Peyer's patch (tissue), 4 donors: ENCODE data around the gene PRKD1.

ENCODE experiments used
- CTCF ChIP-seq, 6 experiments: fragments of 450-650 bp in 4 of 6; fragments of 200-600 bp in 2 of 6; sonication (generic) in 1 of 6; IDR thresholded peaks; one replicate each; pipeline ENCODE4 v1.5.1; 2017 to 2019; ENCODE audit warnings: antibody characterized with exemption in 6 of 6, mild to moderate bottlenecking in 3 of 6, moderate library complexity in 1 of 6
- POLR2A ChIP-seq, 2 donors: fragments of 450-650 bp; IDR thresholded peaks; one replicate each; pipeline ENCODE4 v1.5.1; 2017; ENCODE audit warnings: antibody characterized with exemption in 2 of 2, mild to moderate bottlenecking in 2 of 2, moderate library complexity in 2 of 2

DNA sequence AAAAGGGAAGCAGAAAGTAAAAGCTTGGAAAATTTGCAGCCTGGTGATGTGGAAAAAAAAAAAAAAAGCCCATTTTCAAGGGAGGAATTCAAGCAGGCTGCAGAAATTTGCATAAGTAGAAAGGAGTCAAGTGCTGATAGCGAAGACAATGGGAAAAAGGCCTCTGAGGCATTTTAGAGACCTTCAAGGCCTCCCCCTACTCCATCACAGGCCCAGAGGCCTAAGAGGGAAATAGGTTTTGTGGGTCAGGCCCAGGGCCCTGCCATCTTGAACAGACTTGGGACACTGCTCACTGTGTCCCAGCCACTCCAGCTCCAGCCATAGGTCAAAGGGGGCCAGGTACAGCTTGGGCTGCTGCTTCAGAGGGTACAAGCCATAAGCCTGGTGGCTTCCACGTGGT, 13.8 kb upstream of the PRKD1 start:
- TF ChIP-seq POLR2A (IDR thresholded peaks at IDR 0.05) (no peak), CTCF (IDR thresholded peaks at IDR 0.05) (no peak)
